Keratinocyte (primary cell): ENCODE data around the gene CDHR3.

Experiments used
- CTCF ChIP-seq, 3 experiments: IDR thresholded peaks in 1 of 3; conservative IDR thresholded peaks in 1 of 3; optimal IDR thresholded peaks in 1 of 3; 2 replicates in 2 of 3; 3 replicates in 1 of 3; pipeline versions ENCODE3 to v1.5.1; 2011; ENCODE audit warnings: low read length in 3 of 3, mild to moderate bottlenecking in 3 of 3, moderate library complexity in 2 of 3, control low read depth in 1 of 3, inconsistent platforms in 1 of 3; ENCODE audit not compliant: insufficient read depth in 2 of 3; ENCODE audit errors: extremely low read depth in 1 of 3
- EZH2 ChIP-seq: IDR thresholded peaks from one replicate; pipeline ENCODE4 v1.6.1; 2012; ENCODE audit warnings: inconsistent platforms, mild to moderate bottlenecking, low read length, moderate library complexity

- no peak for TF ChIP-seq CTCF (optimal IDR thresholded peaks at IDR 0.05 in 1 of 3, IDR thresholded peaks at IDR 0.05 in 1 of 3, conservative IDR thresholded peaks at IDR 0.05 in 1 of 3; ENCODE audit: extremely low read depth in 1 of 3, insufficient read depth in 2 of 3, low read length in 3 of 3)
- no peak for TF ChIP-seq EZH2
Observed at GRCh38 chr7:106071999-106072714, 109.1 kb downstream of the CDHR3 start.
